ENCODE data around the gene MARCO.

DNA sequence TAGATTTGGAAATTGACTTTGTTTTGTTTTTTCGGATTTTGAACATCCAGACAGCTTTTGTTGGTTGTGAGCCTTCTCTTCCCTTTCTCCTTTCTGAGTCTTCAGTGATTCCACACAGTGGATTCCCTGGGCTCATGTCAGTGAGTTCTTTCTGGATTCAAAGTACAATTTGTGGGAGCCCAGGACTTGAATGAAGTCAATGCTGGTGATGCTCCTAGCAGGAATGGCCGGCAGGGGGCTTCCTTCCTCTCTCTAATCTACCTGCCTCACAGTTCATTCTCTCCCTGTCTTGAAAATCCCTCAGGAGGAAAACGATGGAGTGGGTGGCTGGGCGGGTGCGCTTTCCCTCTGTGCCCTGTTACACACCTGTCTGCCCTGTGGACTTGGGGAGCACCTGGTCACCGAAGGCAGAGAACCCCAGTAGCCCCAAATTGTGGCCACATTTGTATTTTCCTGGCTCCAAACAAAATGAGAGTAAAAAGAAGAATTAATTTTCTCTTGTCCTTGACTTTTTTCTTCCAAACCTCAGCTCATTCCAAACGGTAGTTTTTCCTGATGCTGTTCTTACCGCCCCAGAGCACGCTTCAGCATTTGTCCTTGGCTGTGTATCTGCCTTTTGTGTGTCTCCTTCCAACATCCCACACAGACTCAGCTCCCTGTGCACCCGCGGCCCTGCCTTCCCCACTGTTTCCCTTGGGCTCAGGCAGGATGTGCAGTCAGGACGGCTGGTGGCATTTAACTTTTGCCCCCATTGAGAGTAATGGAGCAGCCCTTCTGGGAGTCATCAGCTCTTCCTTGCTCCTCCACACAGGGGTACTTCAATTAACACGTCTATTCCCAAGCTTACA lies 86.6 kb downstream of the MARCO start:
- no peak for TF ChIP-seq CTCF (IDR thresholded peaks at IDR 0.05 in 8 of 11, conservative IDR thresholded peaks at IDR 0.05 in 3 of 11)
- no peak for TF ChIP-seq POLR2A (IDR thresholded peaks at IDR 0.05)

Measured in spleen (tissue), 7 donors.